DMS114 treated with DMSO at 0.1 percent for 48 hours (cell line): ENCODE data around the gene KCNAB1.
"Not testable (repeated sequence)": the region's sequence is repeated elsewhere in the genome, so short reads cannot be mapped to it uniquely, and the experiment has no call there.

Experiments used
- DNase-seq: peaks from one replicate; lab custom pipeline; 2025; ENCODE audit not compliant: unreplicated experiment; lab: John Stamatoyannopoulos, UW

KCNAB1 gene

DNA sequence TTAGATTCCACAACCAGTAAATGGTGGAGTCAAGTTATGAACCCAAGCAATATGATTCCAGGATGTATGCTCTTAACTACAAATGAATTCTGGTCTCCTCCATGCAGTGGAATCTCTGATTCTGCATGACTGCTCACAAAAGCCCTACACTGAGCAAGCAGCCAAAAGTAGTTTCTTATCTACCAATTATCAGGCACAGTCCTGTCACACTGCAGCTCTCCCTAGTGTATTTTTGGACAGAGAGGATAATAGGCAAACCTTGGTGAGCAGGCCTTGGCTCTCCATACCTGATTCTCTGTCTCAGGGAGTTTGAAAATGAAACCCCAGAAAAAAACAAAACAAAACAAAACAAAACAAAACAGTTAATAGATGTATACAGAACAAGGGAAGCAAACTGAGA is 438.0 kb downstream of the KCNAB1 start:
- no peak for DNase-seq

DNA sequence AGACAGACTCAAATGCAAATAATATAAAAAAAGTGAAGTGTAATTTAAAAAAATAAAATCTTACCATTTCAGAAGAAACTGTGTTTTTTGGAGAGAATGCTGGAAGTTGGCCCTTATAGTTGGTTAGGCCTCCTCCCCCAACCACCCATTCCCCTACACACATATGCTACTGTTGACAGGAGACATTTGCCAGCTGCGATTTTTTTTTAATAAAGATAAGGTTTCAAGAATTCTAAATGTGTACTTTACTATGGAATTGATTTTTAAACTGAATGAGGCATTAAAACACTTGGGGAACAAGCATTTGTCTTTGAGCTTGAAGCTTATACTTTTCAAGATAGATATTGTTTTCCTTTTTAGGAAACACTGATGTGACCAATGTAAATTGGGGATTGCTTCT is 438.9 kb downstream of the KCNAB1 start:
- no peak for DNase-seq

DNA sequence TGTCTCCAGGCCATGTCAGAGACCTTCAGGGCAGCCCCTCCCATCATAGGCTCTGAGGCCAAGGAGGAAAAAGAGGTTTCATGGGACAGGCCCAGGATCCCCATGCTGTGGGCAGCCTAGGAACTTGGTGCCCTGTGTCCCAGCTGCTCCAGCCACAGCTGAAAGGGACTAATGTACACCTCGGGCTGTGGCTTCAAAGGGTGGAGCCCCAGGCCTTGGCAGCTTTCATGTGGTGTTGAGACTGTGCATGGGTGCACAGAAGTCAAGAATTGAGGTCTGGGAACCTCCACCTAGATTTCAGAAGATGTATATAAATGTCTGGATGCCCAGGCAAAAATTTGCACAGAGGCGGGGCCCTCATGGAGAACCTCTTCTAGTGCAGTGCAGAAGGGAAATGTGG is 441.2 kb downstream of the KCNAB1 start:
- no peak for DNase-seq

DNA sequence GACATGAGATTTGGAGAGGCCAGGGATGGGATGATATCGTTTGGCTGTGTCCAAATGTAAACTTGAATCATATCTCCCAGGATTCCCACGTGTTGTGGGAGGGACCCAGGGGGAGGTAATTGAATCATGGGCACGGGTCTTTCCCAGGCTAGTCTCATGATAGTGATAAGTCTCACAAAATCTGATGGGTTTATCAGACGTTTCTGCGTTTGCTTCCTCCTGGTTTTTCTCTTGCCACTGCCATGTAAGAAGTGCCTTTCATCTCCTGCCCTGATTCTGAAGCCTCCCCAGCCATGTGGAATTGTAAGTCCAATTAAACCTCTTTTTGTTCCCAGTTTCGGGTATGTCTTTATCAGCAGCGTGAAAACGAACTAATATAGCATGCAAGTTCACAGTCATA is 442.1 kb downstream of the KCNAB1 start:
- DNase-seq, result not testable (repeated sequence)

DNA sequence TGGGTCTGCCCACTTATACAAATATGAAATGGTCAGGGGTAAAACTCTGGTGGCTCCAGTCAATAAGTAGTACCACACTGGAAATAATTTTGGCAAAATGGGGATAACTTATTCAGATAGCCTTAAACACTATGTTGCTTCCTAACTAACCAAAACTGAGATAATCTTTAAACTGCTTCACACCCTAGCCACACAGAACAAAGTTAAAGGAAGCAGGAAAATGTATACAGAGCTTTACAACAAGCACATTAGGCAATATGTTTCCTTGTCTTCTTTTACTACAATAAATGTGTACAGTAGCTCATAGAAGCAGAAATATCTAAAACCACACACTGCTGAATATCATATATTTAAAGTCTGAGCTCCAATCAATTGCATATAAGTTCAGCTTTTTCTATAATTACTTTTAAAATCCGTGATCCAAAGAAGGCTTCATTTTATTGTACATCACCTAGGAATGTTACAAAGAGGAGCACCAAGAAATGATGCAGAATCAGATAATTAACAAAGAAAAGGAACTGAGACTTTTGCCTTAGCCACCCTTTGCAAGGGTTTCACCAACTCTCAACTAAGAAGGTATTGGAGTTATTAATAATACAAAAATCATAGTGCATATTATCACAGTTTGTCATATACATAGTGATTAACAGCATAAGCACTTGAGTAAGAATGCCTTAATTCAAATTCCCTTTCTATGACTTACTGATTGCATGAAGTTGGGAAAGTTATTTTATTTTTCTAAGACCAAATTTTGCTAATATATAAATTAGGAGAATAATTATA is 443.7 kb downstream of the KCNAB1 start:
- DNase-seq, result no peak

DNA sequence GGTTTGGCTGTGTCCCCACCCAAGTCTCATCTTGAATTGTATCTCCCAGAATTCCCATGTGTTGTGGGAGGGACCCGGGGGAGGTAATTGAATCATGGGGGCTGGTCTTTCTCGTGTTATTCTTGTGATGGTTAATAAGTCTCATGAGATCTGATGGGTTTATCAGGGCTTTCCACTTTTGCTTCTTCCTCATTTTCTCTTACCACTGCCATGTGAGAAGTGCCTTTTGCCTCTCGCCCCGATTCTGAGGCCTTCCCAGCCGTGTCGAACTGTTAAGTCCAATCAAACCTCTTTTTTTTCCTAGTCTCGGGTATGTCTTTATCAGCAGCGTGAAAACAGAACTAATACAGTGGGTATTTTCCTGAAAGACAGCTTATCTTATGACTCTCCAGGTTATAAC is 448.6 kb downstream of the KCNAB1 start:
- not testable (repeated sequence) for DNase-seq

DNA sequence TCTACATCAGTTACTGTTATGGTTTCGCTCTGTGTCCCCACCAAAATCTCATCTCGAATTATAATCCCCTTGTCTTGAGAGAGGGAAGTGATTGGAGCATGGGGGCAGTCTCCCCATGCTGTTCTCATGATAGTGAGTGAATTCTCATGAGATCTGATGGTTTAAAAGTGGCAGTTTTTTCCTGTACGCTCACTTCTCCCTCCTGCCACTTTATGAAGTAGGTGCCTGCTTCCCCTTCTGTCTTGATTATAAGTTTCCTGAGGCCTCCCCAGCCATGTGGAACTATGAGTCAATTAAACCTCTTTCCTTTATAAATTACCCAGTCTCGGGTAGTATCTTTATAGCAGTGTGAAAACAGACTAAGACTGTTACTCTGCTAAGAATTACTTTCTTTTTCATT is 449.5 kb downstream of the KCNAB1 start:
- DNase-seq, result not testable (repeated sequence)

DNA sequence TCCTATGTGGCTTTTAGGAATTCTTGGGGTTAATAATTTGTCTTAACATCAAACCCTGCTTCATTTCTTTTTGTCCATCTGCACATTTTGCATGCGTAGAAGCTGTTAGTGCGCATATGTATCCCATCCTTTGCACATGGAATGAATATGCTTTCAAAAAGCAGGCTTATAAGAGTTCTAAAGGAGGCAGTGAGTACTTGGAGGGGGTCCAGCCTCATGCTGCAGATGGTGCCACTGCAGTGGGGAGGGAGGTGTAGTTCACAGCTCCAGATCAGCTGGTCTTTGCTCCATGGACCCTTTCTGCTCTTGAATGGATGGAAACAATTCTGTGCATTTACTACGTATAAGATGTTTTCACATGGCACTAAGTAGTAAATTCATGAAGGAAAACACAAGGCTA is 455.3 kb downstream of the KCNAB1 start:
- no peak for DNase-seq

DNA sequence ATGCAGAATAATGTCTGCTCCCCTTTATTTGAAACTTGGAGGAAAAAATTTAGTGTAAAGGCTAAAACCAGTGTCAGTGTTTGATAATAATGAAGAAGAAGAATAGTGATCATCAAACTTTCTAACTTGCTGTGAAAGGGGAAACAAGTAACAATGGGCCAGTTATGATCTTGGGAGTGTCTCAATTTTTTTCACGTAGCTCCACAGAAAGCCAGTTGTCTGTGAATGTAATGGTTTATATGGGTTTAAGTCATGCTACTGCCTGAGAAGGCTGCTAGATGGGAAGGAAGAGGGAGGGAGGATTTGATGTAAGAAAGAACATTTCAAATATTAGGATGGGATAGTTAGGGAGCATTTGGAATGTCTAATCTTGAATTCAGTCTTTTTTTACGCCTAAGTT is 455.7 kb downstream of the KCNAB1 start:
- DNase-seq, result no peak

DNA sequence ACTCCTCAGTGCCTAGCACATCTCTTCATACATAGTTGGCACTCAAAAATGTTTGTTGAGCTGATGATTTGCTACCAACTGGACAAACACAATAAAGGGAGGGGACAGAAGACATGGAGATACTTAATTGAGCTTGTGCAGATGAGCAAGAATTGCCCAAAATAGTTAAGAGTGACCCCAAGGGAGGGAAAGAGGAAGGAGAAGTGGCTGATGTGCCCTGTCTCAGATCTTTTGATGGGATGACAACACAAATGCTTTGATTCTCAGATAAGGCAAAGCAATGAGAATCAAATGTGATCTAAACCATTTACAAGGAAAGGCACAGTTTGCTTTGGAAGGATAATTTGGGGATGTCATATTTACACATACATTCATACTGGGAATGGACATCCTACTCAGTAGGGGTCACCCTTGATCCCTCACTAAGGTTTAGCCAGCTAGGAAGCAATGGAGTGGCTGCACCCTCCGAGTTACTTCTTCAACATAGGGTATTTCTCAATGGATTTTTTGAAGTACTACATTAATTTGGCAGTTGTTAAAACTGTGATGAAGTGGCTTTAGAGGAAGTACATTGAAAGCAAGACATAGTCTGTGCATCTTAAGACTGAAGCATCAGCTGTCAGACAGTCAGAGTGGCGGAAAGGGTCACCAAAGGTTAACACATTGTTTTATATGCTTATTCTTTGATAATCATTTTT is 456.4 kb downstream of the KCNAB1 start:
- no peak for DNase-seq

DNA sequence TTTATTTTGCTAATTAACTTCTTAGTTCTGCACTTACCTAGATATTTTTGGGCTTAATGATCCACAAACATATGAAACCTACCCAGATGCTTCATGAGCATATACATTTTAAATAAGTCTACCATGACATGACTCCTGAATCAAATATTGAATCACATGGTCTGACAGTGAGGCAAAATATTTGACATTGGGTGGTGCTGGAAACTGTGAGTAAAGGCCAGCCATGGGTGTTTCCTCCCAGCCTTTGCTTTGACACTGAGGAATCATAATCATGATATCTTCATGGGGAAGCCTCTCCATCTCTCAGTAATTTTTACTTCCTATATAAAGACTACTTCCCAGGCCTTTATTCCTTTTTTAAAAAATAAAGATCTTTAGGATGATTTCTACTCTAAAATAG is 457.4 kb downstream of the KCNAB1 start:
- DNase-seq, result no peak

DNA sequence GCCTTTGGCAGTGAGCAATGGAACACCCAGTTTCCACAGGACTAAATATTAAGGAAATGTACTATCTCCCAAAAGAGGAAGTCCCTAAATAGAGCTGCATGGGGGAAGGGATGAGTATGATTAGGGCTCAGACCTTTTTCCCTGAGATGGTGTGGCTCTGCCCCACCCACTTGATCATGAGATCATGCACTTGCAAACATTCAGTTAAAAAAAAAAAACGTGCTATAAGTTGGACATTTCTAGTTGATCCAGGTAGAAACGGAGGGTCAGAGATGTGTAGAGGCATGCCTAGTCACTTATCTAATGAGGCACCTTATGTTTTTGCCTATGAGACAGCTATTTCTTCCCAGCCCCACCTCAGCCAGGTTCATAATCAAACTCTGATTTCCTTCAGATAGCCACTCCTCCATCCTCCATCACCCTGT is 459.1 kb downstream of the KCNAB1 start:
- no peak for DNase-seq

DNA sequence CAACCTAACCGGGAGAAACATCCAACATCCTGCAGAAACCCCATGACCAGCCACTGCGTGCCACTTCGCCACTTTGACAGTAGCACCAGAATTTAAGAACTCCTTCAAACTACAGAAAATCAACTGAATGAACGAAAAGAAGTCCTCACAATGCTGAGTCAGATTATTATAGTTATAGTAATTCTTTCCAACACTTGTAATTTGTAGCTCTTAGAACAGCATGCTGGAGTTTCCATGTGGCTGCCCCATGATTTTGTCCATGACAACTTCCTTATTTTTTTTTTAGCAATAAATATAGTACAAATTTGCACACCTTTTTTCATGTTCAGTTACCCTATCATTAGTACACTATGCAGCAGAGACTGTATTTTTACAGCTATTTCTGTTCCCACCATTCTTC is 460.7 kb downstream of the KCNAB1 start:
- DNase-seq, result no peak

DNA sequence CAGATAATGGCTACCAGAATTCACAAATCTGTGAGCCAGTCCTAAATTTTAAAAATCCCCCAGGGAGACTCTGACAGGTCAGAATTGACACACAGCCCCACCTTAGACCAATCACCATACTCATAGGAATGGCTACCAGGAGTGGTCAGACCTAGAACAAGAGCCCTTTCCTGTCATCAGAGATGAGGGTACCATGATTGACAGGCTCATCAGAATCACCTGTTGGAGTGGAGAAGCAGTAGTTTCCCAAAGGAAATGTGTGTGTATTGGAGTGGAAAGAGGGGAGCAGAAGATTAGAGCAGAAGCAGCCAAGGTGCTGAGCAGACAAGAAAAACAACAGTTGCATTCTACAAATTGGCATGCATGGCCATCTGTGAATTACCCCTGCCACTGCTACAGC is 461.6 kb downstream of the KCNAB1 start:
- DNase-seq, result no peak

DNA sequence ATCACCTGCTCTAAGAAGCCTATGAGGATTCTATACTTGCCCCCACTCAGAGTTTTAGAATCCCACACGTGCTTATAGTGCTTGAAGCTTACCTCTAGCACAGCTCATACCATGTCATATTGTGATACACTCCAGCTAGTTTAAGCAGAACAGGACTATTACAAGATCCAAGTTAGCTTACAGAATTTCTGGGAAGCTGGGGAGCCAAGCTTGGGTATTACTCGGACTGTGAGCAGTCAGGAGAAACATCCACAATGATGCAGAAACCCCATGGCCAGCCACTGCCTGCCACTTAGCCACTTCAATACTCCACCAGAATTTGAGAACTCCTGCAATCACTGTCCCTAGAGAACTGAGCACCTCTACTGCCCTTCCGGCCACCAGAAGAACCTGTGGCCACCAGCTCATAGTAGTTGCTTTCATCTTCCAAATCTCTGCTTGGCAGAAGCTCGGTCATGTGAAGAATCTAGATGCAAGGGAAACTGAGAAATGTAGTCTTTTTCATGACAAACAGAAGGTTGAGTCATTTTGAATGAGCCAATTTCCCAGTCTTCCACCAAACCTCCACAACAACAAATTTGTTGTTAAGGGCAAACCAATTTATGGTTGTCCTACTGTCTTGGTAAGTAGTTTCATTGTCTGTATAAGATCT is 462.3 kb downstream of the KCNAB1 start:
- no peak for DNase-seq

DNA sequence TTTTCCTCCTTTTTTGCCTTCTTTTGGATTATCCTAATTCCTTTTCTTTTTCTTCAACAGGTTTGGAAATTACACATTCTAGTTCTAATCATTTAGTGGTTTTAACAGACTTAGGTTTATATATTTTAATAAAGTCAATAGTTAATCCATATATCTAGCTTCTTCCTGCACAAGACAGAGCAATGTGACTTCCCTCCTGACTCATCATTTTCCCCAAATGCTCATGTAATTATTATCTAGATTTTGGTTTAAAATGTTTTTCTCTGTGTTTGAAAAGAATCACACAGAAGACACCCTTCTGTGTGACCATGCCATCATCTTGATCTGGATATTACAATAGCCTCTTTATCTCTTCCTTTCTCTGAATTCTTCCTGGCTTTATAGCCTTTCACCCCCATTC is 463.1 kb downstream of the KCNAB1 start:
- no peak for DNase-seq

DNA sequence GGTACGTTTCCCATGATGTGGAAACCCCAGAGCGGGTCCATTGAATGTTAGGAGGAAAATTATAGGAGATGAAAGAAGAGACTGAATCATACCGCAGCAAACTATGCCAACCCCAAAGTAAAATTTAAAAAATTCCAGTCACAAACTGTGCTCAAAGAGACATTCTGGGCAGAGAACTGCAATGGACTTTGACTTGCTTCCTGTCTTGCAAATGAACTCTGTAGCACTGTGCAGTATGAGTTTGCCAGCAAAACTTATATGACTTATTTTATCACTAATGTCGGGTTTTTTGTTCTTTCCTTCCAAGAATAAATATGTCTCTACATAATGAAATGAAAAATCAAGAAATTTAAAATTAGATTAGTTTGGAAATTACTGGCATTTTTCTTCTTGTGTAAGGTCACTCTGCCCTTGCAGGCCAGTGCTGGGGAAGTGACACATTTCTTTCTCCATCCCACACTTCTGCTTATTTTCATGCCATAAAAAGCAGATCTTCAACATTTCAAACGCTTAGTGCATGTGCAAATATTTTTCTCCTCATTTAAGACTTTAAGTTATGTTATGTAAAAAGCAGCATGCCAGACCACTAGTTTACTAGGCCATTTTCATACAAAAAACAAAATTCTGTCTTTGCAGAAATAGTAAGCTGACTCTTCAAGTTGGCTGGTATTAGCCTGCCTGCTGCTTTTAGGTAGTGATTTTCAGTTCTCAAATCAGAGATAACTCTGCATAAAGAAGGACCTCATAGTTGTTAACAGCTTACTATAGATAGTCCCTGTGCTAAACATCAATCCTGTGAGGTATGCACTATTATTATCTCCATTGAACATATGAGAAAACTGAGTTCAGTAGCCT is 466.8 kb downstream of the KCNAB1 start:
- DNase-seq, result no peak

DNA sequence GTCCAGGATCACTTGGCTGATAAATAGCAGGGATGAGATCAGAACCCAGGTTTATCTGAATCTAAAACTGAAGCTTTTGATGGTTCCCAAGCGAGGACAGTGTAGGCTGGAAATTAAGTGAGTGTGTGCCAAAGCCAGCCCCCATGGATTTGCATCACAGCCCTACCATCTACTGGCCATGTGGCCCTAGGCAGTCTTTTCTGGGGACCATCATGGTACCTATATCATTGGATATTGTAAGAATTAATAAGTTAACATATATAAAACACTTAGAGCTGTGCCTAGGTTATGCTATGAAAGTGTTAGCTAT is 467.3 kb downstream of the KCNAB1 start:
- DNase-seq, result no peak
